NCI-H345 treated with DMSO at 0.1 percent for 48 hours (cell line): ENCODE measurements around the gene PPP2R5E.
"Not testable (repeated sequence)": the region's sequence is repeated elsewhere in the genome, so short reads cannot be mapped to it uniquely, and the experiment has no call there.

ENCODE experiments used
- DNase-seq: peaks from one replicate; lab custom pipeline; 2025; ENCODE audit not compliant: unreplicated experiment; lab: John Stamatoyannopoulos, UW

PPP2R5E gene

GRCh38 chr14:63523735-63524426 lies 19.3 kb downstream of the PPP2R5E start:
- DNase-seq = no peak

DNA sequence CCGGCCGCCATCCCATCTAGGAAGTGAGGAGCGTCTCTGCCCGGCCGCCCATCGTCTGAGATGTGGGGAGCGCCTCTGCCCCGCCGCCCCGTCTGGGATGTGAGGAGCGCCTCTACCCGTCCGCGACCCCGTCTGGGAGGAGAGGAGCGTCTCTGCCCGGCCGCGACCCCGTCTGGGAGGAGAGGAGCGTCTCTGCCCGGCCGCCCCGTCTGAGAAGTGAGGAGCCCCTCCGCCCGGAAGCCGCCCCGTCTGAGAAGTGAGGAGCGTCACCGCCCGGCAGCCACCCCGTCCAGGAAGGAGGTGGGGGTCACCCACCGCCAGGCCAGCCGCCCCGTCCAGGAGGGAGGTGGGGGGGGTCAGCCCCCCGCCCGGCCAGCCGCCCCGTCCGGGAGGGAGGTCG lies 20.7 kb downstream of the PPP2R5E start:
- not testable (repeated sequence) for DNase-seq

DNA sequence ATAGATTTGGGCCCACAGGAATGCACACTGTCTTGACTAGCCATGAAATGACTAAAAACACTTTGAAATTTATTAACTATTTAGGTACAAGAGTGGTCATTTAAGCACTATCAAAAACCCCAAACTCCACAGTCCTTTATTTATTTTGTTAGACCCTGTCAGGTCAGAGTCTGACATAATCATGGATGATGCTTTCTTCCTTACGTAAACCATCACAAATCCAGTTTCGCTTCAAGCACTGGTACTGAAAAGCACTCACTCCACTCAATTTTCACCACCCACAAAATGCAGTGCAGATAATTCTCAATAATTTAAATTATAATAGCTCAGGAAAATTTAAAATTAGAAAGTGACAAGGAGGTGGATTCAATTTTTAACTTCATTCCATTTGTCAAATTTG lies 25.8 kb downstream of the PPP2R5E start:
- DNase-seq = no peak

- DNase-seq = no peak
These were observed 27.9 kb downstream of the PPP2R5E start for GRCh38 chr14:63515240-63515639.

GRCh38 chr14:63513756-63514155 lies 29.4 kb downstream of the PPP2R5E start:
- no peak for DNase-seq

DNA sequence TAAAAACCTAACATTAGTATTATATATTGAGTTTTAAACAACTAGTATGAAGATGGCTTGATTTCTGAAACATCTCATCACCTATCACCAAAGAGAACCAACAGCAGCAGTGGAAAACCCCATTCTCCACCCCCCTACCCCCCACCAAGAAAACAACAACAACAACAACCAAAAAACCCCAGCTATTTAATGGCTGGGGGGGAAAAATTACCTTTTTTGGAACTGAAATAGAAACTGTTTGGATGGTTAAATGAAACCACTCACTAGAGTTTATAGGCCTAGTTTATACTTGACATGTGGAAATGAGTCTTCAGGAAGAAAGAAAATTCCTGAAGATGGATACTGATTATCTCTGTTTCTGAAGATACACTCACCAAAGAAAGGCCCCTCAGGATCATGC lies 30.3 kb downstream of the PPP2R5E start:
- no peak for DNase-seq

DNA sequence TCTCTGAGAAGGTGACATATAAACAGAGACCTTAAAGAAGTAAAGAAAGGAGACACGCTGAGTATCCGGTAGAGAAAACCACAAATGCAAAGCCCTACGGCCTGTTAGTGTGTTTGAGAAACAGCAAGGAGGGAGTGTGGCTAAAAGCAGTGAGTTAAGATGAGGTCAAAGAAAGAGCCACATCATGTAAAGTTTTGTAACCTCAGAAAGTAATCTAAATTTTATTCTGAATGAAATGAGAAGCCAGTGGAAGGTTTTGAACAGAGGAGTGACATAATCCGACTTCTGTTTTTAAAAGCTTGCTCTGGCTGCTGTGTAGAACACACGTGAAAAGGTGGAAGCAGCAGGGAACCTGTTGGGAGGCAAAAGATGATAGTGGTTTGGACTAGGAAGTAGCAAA lies 32.6 kb downstream of the PPP2R5E start:
- no peak for DNase-seq

- no peak for DNase-seq
These were observed 35.1 kb downstream of the PPP2R5E start for GRCh38 chr14:63508033-63508432.

GRCh38 chr14:63504648-63505047 lies 38.5 kb downstream of the PPP2R5E start:
- no peak for DNase-seq

DNA sequence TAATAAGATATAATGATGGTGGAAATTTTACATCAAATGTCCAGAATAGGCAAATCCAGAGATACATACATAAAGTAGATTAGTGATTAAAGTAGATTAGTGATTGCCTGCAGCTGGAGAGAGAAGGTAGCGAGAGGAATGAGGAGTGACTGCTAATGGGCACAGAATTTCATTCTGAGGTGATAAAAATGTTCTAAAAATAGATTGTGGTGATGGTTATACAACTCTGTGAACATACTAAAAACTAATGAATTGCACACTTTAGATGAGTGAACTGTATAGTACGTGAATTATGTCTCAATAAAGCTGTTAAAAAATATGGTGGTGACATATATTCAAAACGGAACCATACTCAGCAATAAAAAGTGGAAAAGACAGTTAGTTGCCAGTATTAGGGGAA lies 41.7 kb downstream of the PPP2R5E start:
- no peak for DNase-seq

DNA sequence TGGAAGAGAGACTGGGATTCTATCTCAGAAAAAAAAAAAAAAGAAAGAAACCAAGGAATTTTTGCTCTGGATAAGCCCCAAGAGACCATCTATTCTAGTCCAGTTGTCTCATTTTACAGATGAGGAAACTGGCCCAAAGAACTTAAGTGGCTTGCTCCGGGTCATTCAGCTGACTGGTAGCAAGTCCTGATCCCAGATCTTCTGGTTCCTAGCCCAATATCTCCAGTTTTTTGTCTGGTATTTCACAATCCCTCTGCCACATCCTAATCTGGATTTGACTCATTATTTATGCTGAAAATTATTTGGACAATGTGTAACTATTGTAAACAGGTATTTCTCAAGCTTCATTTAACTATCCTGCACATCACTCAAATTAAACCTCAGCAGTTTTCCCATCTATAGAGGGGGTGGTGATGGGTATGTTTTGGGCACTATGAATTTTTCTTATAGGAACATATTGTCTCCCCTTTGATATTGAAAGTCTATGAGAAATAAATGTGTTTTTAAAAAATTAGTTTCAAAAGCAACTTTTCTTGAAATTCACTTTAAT lies 43.4 kb downstream of the PPP2R5E start:
- no peak for DNase-seq

GRCh38 chr14:63496837-63497400 lies 46.3 kb downstream of the PPP2R5E start:
- DNase-seq = no peak

- no peak for DNase-seq
These were observed 49.9 kb downstream of the PPP2R5E start for GRCh38 chr14:63493246-63493645.

- DNase-seq = no peak
These were observed 50.8 kb downstream of the PPP2R5E start for GRCh38 chr14:63492391-63492790.

- DNase-seq = no peak
These were observed 55.5 kb downstream of the PPP2R5E start for GRCh38 chr14:63487724-63488123.

DNA sequence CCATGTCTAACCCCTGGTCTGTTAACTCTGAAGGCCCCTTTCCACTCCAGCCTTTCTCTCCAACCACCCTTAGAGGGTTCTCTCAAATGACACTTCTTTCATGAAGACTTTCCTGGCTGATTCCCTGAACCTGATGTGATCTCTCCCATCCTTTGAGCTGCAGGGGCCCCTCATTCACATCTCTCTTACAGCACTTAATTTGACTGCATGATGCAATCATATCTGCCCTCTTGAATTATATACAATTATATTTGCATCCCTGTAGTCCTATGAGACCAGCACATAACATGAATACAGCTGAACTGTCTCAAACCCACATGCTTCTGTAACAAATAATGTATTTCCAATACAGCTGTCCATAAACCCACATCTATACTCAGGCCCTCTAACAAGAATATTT lies 56.4 kb downstream of the PPP2R5E start:
- no peak for DNase-seq

DNA sequence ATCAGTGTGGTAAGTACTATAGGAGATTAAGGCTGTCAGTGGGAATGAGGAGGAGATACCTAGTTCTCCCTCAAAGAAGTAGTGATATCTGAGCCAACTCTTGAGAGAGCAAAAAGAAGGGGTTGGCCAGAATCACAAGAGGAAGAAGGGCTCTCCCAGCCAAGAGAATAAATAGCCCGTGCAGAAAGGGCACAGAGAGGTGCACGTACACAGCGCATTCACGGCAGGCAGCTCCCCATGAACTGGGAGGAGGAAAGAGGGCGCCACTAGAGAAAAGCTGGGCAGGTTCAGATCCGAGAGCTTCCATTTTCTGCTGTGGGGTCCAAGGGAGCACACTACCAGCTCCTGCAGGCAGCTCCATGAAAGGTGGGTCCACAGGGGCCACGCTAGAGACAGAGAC lies 59.9 kb downstream of the PPP2R5E start:
- no peak for DNase-seq

DNA sequence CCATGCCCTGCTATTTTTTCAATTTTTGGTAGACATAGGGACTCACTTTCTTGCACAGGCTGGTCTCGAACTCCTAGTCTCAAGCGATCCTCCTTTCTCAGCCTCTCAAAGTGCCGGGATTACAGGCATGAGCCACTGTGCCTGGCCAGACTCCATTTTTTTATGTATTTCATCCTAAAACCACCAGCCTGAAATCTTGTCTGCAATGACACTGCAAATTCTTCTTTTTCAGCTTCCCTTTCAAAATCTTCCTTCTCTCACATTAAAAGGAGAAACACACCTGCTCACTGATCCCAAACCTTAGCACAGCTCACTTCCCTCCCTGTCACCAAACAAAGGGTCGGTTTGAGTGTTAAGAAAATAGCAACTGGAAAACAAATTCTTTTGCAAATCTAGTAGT lies 62.6 kb downstream of the PPP2R5E start:
- no peak for DNase-seq

- no peak for DNase-seq
These were observed 64.7 kb downstream of the PPP2R5E start for GRCh38 chr14:63478437-63478852.

DNA sequence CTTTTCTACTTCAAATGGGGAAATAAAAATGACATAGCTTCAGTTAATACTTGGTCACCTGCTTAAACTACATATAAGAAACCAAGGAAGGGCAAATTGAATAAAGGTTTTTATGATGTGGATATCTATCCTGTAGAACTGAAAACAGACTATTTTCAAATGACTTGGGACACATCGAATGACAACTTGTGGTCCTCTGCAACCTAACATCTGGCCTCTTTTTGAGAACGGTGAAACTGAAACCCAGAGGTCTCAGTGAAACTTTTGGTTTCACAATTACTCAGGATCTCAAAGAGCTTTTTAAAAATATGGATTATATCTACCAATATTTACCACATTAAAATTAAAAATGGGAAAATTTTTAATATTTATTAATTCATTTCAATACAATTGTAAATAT lies 65.2 kb downstream of the PPP2R5E start:
- no peak for DNase-seq

GRCh38 chr14:63477556-63477955 lies 65.6 kb downstream of the PPP2R5E start:
- no peak for DNase-seq

DNA sequence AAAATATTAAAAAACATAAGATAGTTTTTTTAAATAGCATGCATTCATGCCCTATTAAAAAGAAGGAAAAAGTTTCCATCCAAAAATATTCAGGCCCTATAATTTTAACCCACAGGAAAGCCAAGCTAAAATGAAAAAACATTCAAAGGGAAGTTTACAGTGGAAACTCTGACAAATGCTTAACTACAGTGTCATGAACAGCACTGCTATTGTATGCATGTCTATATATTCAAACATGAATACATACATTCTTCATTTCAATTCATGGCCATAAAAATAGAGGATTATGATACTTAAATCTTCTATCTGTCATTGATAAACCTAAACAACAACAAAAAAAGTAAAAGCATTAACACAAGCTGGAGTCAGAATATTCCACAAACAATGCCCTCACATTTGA lies 67.4 kb downstream of the PPP2R5E start:
- DNase-seq = no peak

DNA sequence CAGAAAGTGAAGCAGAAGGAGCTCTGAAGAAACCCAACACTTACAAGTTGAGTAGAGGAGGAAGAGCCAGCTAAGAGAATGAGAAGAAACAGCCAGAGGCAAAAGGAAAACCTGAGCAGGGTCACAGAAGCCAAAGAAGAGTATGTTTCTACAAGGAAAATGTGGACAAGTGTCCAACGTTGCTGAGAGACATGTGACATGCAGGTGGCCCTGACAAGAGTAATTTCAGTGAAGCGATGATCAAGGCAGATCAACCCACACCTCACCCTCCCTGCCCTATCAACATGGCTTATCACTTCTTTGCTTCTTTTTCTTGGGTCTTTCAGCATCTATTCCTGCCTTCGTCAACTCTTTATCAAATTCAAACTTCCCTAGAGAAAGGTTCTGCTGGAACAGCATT lies 68.3 kb downstream of the PPP2R5E start:
- DNase-seq = no peak
